GM20431 (cell line): ENCODE measurements around the gene CEP170.

ENCODE experiments used
- in situ Hi-C: fragments of 300-500 bp; cut with MseI, MboI; formaldehyde crosslinking; loops from one replicate; pipeline ENCODE4 v1.15.0; 2020; ENCODE audit warnings: low sequenced_read_pairs; ENCODE audit not compliant: unreplicated experiment

The CEP170 gene

DNA sequence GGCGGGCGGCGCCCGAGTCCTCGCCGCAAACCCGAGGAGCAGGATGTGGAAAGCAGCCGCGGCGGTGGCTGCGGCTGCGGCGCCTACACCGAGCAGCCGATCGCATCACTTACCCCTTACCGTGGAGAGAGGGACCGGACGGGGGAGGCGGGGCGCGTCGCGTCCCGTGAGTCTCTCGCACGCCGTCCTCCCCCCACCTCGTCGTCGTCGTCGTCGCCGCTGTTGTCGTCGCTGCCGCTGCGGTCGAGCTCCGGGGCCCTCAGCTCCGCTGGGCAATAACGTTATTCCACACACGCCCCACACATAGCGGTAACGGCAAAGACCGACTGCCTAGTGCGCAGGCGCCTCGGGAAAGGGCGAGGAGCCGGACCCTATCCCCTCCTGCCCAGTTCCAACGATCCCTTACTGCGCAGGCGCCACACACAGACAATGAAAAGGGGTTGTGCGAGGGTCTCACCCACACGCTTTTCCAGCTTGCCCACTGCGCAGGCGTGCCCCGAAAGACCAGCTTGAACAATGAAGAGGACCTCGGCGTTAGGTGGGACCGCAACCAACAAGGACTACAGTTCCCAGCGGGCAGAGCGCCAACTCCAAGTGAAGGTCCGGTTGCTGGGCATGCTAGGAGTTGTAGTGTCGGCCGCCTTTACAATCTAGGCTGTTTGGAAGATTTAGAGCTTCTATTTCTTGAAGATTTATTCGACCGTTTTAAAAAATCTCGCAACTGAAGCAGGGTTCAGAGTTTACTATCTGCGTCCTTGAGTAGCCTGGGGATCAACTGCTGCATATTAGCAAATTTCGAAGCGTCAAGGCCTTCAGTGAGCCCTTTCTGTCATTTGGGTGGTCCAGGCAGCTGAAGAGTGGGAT, at the start of gene CEP170:
TSS of gene CEP170 (minus strand) at position 355 of the 864 bp plus-strand sequence. CDS start 30,001 bp downstream, outside the sequence.
- in situ Hi-C loops: no loop called here

GRCh38 chr1:243301059-243301458, 46.0 kb upstream of the CEP170 start:
- in situ Hi-C loops: no loop called here

- in situ Hi-C loops: no loop called here
Measured at GRCh38 chr1:243299069-243299468, 44.0 kb upstream of the CEP170 start.

DNA sequence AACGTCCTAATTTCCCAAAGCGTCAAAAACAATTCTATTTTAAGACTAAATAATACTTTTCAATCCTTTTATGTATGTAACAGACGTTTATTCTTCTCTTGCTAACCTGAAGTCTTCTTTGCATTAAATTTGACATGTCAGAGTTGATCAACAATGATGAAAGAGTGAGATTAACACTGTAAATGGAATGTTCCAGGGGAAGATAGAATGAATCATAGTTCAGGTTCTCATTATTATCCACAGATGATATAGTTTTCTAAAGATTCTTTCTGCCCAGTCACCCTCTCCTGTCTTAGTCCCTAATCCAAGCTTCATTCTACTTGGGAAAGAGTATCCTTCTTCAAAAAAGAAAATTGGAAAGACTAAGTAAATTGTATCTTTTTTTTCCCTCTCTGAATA, 39.6 kb upstream of the CEP170 start:
- in situ Hi-C loops: no loop called here

- in situ Hi-C loops: no loop called here
Measured at GRCh38 chr1:243293941-243294722, 39.1 kb upstream of the CEP170 start.

DNA sequence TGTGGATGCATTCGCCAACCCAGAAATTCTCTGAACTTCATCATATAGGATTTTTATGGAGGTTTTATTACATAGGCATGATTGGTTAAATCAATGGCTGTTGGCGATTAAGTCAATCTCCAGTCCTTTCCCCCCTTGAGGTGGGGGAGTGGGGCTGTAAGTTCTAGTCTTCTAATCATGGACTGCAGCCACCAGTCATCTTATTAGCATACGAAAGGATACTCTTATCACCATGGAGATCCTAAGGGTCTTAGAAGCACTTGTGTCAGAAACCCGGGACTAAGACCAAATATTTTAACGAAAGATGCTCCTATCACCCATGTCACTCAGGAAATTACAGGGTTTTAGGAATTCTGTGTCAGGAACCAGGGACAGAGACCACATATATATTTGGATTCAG, 37.0 kb upstream of the CEP170 start:
- in situ Hi-C loops: no loop called here

- in situ Hi-C loops: no loop called here
Measured at GRCh38 chr1:243291292-243291691, 36.2 kb upstream of the CEP170 start.

DNA sequence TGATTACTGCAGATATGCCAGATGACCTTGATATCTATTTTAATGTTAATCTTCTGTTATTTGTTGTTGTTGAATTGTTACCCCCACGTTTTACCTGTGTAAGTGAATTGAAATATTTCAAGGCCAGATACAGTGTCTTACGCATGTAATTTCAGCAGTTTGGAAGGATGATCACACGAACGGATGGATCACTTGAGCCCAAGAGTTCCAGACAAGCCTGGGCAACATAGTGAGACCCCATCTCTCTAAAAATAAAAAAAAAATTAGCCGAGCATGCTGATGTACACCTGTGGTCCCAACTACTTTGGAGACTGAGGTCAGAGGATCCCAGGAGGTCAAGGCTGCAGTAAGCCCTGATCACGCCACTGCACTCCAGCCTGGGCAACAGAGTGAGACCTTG, 33.0 kb upstream of the CEP170 start:
- in situ Hi-C loops: no loop called here

DNA sequence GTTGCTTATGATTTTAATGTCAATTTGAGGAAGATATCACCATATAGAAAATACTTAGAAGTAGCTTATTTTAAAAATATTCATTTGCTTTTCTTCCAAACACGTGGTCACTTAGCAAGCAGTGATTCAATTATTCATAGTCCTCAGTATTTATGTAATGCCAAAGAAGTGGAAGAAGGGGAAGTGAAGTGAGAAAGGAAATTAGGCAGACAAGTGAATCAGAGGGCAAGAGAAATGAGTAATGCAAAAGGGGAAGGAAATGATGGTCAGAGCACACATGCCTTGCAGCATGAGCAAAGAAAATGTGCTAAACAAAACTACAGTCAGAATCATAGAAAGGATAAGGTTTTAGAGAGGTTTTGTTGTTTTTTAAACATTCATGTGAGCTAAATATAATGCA, 32.6 kb upstream of the CEP170 start:
- in situ Hi-C loops: no loop called here

- in situ Hi-C loops: no loop called here
Measured at GRCh38 chr1:243287123-243287460, 32.0 kb upstream of the CEP170 start.

DNA sequence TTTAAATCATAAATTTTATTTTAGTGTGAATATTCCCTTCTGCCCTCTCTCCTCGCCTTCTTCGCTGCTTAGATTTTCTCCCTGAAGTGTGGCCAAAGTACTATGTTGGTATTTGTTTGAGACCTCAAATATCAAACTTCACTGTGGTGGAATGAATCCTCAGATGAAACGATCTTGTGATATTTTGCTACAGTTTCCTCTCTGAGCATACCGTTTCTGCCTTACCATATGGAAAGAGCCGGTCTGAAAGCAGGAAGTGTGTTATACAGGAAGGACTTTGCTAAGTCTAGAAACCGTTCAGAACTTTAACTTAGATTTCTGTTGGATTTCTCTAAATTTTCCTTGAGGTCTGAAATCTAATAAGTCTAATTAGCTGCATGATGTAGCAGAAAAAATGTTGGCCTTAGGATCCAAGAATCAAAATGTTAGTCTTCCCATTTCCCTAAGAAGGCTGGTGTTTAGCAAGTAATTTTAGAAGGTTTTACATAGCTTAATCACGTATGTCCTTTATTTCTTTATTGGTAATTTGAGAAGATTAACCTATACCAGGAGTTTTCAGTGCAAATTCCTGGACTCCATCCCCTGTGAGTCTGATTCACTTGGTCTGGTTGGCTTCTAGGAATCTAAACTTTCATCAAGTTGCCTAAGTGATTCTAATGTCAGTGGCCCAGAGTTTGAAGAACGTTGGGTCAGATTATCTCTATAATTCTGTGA, 31.5 kb upstream of the CEP170 start:
- in situ Hi-C loops: no loop called here

- in situ Hi-C loops: no loop called here
Measured at GRCh38 chr1:243281672-243282071, 26.6 kb upstream of the CEP170 start.

- in situ Hi-C loops: no loop called here
Measured at GRCh38 chr1:243280571-243281129, 25.6 kb upstream of the CEP170 start.

GRCh38 chr1:243275316-243275715, 20.2 kb upstream of the CEP170 start:
- in situ Hi-C loops: no loop called here

- in situ Hi-C loops: no loop called here
Measured at GRCh38 chr1:243273945-243274344, 18.9 kb upstream of the CEP170 start.

GRCh38 chr1:243273506-243273905, 18.4 kb upstream of the CEP170 start:
- in situ Hi-C loops: no loop called here

GRCh38 chr1:243272401-243272800, 17.3 kb upstream of the CEP170 start:
- in situ Hi-C loops: no loop called here

GRCh38 chr1:243271996-243272395, 16.9 kb upstream of the CEP170 start:
- in situ Hi-C loops: no loop called here

- in situ Hi-C loops: no loop called here
Measured at GRCh38 chr1:243270097-243270864, 15.2 kb upstream of the CEP170 start.

DNA sequence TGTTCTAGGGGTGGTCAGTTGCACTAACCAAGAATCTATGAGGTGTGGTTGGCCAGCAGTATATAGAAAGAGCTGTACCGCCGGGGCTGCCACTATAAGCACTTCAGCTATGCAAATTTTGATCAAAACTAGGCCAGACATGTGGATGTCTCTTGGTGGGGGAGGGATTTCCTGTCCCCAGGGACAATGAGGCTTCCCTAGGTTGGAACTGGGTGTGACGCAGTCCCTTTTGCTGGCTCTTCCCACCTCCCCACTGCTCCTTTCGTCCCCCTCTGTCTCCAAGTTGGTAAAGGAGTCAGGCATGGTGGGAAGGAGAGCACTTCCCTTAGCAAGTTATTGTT, 14.3 kb upstream of the CEP170 start:
- in situ Hi-C loops: no loop called here
